ENCODE measurements around the gene DIP2C.
"Not testable (repeated sequence)": the region's sequence is repeated elsewhere in the genome, so short reads cannot be mapped to it uniquely, and the experiment has no call there.

DIP2C gene

GRCh38 chr10:636016-636730 is 53.3 kb downstream of the DIP2C start:
- FAIRE-seq (no peak), DNase-seq (ENCODE audit: insufficient read length) (no peak)

GRCh38 chr10:635088-635861 is 54.2 kb downstream of the DIP2C start:
- TF ChIP-seq TAF1 (IDR thresholded peaks at IDR 0.05; ENCODE audit: borderline replicate concordance, low read depth, low read length) (no peak), POLR2A (IDR thresholded peaks at IDR 0.05; ENCODE audit: low read depth, low read length) (no peak), POLR2AphosphoS5 (IDR thresholded peaks at IDR 0.05; ENCODE audit: low read depth, low read length) (no peak)
- DNase-seq (ENCODE audit: insufficient read length) (no peak), FAIRE-seq (no peak)

More at GRCh38 chr10:636016-636730, 53.3 kb downstream of the DIP2C start:
- TF ChIP-seq TAF1 (IDR thresholded peaks at IDR 0.05; ENCODE audit: borderline replicate concordance, low read depth, low read length) (no peak), POLR2AphosphoS5 (IDR thresholded peaks at IDR 0.05; ENCODE audit: low read depth, low read length) (no peak), POLR2A (IDR thresholded peaks at IDR 0.05; ENCODE audit: low read depth, low read length) (no peak)

- FAIRE-seq = no peak
- TF ChIP-seq POLR2A (IDR thresholded peaks at IDR 0.05; ENCODE audit: low read depth, low read length) (no peak), TAF1 (IDR thresholded peaks at IDR 0.05; ENCODE audit: borderline replicate concordance, low read depth, low read length) (no peak)
Measured at GRCh38 chr10:634256-634655, 55.2 kb downstream of the DIP2C start.

GRCh38 chr10:633279-634245 is 55.9 kb downstream of the DIP2C start:
- DNase-seq (ENCODE audit: insufficient read length) (no peak), FAIRE-seq (no peak)
- TF ChIP-seq POLR2A (IDR thresholded peaks at IDR 0.05; ENCODE audit: low read depth, low read length) (no peak), TAF1 (IDR thresholded peaks at IDR 0.05; ENCODE audit: borderline replicate concordance, low read depth, low read length) (no peak), POLR2AphosphoS5 (IDR thresholded peaks at IDR 0.05; ENCODE audit: low read depth, low read length) (no peak)

More at GRCh38 chr10:634256-634655, 55.2 kb downstream of the DIP2C start:
- DNase-seq (ENCODE audit: insufficient read length) = no peak

- not testable (repeated sequence) for DNase-seq (ENCODE audit: insufficient read length); FAIRE-seq
Measured at GRCh38 chr10:632807-633177, 56.7 kb downstream of the DIP2C start.

- not testable (repeated sequence) for FAIRE-seq
Measured at GRCh38 chr10:632155-632806, 57.2 kb downstream of the DIP2C start.

GRCh38 chr10:631266-631665 is 58.2 kb downstream of the DIP2C start:
- DNase-seq (ENCODE audit: insufficient read length) = no peak
- no peak for FAIRE-seq
- TF ChIP-seq POLR2A (IDR thresholded peaks at IDR 0.05; ENCODE audit: low read depth, low read length) = no peak
- no peak for TF ChIP-seq POLR2AphosphoS5 (IDR thresholded peaks at IDR 0.05; ENCODE audit: low read depth, low read length)
- TF ChIP-seq TAF1 (IDR thresholded peaks at IDR 0.05; ENCODE audit: borderline replicate concordance, low read depth, low read length) = no peak

More at GRCh38 chr10:632155-632806, 57.2 kb downstream of the DIP2C start:
- not testable (repeated sequence) for DNase-seq (ENCODE audit: insufficient read length)

GRCh38 chr10:630581-631073 is 58.8 kb downstream of the DIP2C start:
- TF ChIP-seq TAF1 (IDR thresholded peaks at IDR 0.05; ENCODE audit: borderline replicate concordance, low read depth, low read length) = no peak
- TF ChIP-seq POLR2AphosphoS5 (IDR thresholded peaks at IDR 0.05; ENCODE audit: low read depth, low read length) = no peak
- no peak for TF ChIP-seq POLR2A (IDR thresholded peaks at IDR 0.05; ENCODE audit: low read depth, low read length)
- no peak for DNase-seq (ENCODE audit: insufficient read length)
- no peak for FAIRE-seq

GRCh38 chr10:629186-629998 is 60.1 kb downstream of the DIP2C start:
- FAIRE-seq = no peak
- DNase-seq (ENCODE audit: insufficient read length) = no peak
- no peak for TF ChIP-seq POLR2A (IDR thresholded peaks at IDR 0.05; ENCODE audit: low read depth, low read length)
- no peak for TF ChIP-seq POLR2AphosphoS5 (IDR thresholded peaks at IDR 0.05; ENCODE audit: low read depth, low read length)
- TF ChIP-seq TAF1 (IDR thresholded peaks at IDR 0.05; ENCODE audit: borderline replicate concordance, low read depth, low read length) = no peak

GRCh38 chr10:628386-629045 is 61.0 kb downstream of the DIP2C start:
- DNase-seq (ENCODE audit: insufficient read length) (no peak), FAIRE-seq (no peak)
- TF ChIP-seq POLR2AphosphoS5 (IDR thresholded peaks at IDR 0.05; ENCODE audit: low read depth, low read length) (no peak), TAF1 (IDR thresholded peaks at IDR 0.05; ENCODE audit: borderline replicate concordance, low read depth, low read length) (no peak), POLR2A (IDR thresholded peaks at IDR 0.05; ENCODE audit: low read depth, low read length) (no peak)

Data from GM12892 (cell line).